Glomerular endothelial cell (primary cell): ENCODE data around the gene CRIM1. TPM values are rescaled to one million over a fixed set of nuclear protein-coding genes. Genes with fewer than 3 reads are reported as not detected.

Experiments used
- DNase-seq: peaks from one replicate; pipeline ENCODE4 v3.0.0-alpha.2; 2011; ENCODE audit warnings: low read depth, low spot score; ENCODE audit errors: extremely low read depth
- total RNA-seq: library from RNA; depleted of rRNA; stranded (reverse); fragments of >200 nt; gene quantifications from 2 replicates; pipeline ENCODE4 v1.2.3, GENCODE V29; 2015

Gene CRIM1
- total RNA-seq, 1 donor from 2014 or later: 618 TPM

DNA sequence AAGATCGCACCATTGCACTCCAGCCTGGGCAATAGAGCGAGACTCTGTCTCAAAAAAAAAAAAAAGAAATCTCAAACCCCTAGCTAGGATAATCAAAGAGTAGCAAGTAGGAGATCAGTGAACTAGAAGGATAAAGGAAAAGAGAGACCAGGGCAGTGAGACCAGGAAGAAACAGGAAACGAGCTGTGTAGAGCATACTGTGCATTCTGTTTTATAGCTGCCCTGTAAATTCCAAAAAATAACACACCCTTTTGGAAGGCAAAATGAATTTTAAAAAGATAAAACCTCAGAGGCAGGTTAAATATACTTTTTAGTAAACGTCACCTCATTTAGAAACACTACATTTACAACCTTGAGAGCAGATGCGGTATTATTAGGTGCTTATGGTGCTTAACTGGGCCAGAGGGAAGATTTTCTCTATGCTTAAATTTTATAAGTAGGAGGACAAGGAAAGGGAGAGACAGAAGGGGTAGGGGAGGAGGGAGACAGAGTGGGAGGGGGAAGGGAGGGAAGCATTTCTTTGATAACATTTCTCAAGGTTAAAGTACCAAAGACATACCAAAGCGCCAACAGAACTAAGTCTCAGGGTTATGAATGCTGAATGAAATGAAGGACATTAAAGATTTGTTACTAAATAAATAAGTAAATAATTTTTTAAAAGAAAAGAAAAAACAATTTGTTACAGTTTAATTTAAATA is 212.3 kb downstream of the CRIM1 start:
- DNase-seq: no peak

- DNase-seq: peak; percentile 97
Measured at GRCh38 chr2:36568516-36569246, 213.1 kb downstream of the CRIM1 start.

GRCh38 chr2:36569267-36569856 is 213.8 kb downstream of the CRIM1 start:
- DNase-seq: no peak

DNA sequence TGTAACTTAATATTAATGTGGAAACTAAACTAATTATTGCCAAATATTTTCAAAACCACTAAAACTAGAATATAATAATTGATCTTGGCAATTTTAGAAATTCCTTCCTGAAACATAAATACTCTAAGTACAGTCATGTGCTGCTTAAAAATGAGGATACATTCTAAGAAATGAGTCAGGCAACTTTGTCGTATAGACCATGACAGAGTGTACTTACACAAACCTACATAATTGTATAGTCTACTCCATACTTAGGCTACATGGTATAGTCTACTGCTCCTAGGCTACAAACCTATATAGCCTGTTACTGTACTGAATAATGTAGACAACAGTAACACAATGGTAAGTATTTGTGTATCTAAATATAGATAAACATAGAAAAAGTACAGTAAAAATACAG is 214.8 kb downstream of the CRIM1 start:
- DNase-seq: no peak

DNA sequence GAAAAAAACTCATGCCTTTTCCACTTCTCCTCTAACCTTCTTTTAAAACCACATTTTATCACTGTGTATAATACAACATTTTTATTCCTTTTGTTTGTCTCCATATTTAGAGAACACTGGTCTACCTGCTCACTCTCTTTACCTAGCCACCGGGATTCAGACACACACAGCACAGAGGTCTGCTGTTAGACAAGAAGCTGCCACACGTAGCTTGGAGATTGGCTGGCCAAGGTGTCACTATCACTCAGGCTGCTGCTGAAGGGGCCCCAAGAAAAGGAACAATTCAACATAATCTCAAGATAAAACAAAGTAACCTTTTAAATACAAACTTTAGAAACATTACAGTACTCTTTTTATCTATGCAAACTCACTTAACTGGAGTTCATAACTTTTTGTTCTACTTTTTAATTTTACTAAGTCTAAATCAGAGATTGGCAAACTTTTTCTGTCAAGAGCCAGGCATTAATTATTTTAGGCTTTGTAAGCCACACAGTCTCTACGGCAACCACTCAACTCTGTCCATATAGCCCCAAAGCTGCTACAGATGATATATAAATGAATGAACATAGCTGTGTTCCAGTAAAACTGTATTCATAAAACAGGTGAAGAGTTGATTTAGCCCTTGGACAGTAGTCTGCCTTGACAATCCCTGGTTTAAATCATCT is 216.6 kb downstream of the CRIM1 start:
- no peak for DNase-seq

- DNase-seq: no peak
Measured at GRCh38 chr2:36572719-36573059, 217.1 kb downstream of the CRIM1 start.

- DNase-seq: no peak
Measured at GRCh38 chr2:36573165-36573564, 217.6 kb downstream of the CRIM1 start.

GRCh38 chr2:36574560-36574959 is 219.0 kb downstream of the CRIM1 start:
- DNase-seq: no peak

- no peak for DNase-seq
Measured at GRCh38 chr2:36577884-36578283, 222.3 kb downstream of the CRIM1 start.

DNA sequence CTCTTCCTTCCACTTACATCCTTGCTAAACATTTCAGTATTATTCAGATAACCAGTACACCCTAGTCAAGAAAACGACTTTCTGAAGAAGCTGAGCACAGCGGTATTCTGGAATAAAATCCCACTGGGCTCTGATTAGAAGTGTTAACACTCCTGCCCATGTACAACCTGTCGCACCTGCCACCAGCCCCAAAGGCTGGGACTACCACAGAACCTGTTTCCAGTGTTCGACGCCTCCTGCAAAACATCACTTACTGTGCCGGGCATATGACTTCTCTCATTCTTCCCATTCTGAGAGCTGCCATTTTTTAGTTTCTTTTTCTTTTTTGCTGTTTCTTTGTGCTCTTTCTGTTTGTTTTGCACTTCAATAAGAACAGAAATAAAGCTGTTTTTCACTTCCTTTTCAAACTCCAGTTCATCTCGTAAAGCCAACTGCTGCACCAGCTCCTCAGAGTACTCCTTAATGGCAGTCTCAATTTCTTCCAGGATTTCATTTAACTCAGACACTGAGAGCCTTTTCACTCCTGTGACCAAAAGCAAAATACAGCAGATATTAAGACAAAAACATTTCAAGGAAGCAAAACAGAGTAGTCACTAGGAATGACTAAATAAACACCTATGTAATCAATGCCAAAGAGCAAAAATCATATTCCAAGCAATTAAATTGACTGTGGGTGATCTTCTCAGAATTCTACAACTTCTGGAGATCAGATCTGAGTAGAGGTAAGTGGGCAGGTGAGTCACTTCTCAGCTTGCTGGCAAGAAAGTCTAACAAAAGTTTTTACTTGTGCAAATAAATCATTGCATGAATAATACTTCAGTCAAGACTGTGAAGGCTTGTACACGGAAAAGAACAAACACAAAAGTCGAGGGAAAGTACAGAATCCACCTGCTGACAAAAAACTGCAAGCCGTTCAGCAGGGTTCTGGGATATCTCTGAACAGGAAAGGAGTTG is 223.0 kb downstream of the CRIM1 start:
- no peak for DNase-seq

- no peak for DNase-seq
Measured at GRCh38 chr2:36579297-36579664, 223.7 kb downstream of the CRIM1 start.

GRCh38 chr2:36582538-36582937 is 227.0 kb downstream of the CRIM1 start:
- DNase-seq: no peak

GRCh38 chr2:36582951-36583350 is 227.4 kb downstream of the CRIM1 start:
- DNase-seq: no peak

DNA sequence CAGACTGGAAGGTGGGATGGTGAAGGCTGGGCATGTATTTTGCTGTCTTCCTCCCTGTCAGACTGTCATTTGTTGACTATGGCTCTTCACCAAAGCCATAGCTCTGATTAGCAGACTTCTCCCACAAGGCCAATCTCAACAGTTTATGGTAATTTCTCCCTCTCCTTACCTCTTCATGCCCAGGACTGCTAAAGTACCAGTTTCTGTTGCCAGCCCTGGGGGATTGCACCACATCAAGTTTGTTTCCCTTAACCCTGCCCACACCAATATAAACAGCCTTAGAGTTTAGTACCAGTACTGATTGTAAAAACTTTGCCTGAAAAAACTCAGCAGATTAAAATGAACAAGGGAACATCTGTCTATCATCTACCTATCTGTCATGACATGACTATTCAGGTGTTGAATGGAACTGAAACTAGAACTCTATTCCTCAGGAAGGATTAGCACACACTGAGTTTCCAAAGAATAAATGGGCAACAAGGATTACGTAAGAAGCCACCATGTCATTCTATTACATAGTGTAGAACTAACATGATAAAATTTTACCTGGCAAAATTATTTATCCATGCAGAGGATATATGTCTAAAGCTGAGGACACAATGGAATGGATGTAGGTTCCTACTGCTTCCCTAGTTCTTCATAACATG is 228.7 kb downstream of the CRIM1 start:
- no peak for DNase-seq

DNA sequence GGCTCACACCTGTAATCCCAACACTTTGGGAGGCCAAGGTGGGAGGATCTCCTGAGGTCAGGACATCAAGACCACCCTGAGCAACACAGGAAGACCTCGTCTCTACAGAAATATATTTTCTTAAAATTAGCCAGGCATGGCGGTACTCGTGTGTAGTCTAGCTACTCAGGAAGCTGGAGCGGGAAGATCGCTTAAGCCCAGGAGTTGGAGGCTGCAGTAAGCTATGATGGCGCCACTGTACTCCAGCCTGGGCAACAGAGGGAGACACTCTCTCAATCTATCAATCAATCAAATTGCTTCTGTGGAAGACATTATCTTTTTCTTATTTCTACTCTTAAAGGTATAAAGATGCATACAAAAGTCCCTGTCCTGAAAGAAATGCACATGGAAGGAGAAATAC is 231.1 kb downstream of the CRIM1 start:
- DNase-seq: no peak

- DNase-seq: no peak
Measured at GRCh38 chr2:36587101-36587500, 231.5 kb downstream of the CRIM1 start.

- no peak for DNase-seq
Measured at GRCh38 chr2:36587556-36587955, 232.0 kb downstream of the CRIM1 start.

DNA sequence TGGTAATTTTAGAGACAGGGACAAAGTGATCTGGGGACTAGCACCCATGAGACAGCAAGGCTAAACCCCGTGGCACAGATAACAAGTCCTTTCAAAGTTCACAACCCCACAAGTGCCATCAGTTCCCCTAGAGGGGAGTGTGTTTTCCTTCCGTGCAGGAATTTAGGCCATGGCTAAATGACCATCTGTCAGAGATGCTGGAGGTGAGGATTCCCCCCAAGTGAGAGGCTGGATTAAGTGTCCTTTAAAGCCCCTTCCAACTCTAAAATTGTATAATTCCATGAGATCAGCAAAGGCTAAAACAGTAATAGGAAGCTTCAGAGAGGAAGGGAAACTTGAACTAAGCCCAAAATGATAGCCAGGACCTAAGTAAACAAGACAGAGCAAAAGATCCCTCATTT is 233.7 kb downstream of the CRIM1 start:
- DNase-seq: no peak

GRCh38 chr2:36594849-36595248 is 239.3 kb downstream of the CRIM1 start:
- DNase-seq: no peak

DNA sequence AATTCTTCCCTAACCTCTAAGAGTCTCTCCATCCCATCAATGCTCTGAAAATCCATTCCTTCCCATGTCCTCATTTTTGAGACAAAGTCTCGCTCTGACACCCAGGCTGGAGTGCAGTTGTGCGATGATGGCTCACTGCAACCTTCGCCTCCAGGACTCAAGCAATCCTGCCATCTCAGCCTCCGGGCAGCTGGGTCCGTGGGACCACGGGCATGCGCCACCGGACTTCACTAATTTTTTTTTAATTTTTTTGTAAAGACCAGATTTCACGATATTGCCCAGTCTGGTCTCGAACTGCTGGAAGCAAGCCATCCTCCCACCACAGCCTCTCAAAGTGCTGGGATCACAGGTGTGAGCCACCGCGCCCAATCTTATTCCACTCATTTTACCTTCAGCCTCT is 240.8 kb downstream of the CRIM1 start:
- no peak for DNase-seq
